DMS153 treated with DMSO at 0.1 percent for 48 hours (cell line): ENCODE data around the gene GNG13.

Source experiments
- DNase-seq: peaks from one replicate; lab custom pipeline; 2025; ENCODE audit not compliant: unreplicated experiment; lab: John Stamatoyannopoulos, UW

Gene GNG13

GRCh38 chr16:815861-816260, 15.3 kb upstream of the GNG13 start:
- no peak for DNase-seq

GRCh38 chr16:814974-815373, 14.4 kb upstream of the GNG13 start:
- no peak for DNase-seq

- DNase-seq: no peak
Measured at GRCh38 chr16:813916-814412, 13.4 kb upstream of the GNG13 start.

- DNase-seq: no peak
Measured at GRCh38 chr16:813204-813915, 12.8 kb upstream of the GNG13 start.

- no peak for DNase-seq
Measured at GRCh38 chr16:808085-808386, 7.5 kb upstream of the GNG13 start.

GRCh38 chr16:807347-808084, 7.0 kb upstream of the GNG13 start:
- DNase-seq: peak; percentile 54

GRCh38 chr16:805474-805873, 4.9 kb upstream of the GNG13 start:
- DNase-seq: no peak

- DNase-seq: no peak
Measured at GRCh38 chr16:804193-805048, 3.9 kb upstream of the GNG13 start.

GRCh38 chr16:803754-804080, 3.2 kb upstream of the GNG13 start:
- DNase-seq: no peak

GRCh38 chr16:802914-803753, 2.6 kb upstream of the GNG13 start:
- no peak for DNase-seq

GRCh38 chr16:802461-802860, 1.9 kb upstream of the GNG13 start:
- no peak for DNase-seq

GRCh38 chr16:801584-802363, 1.2 kb upstream of the GNG13 start:
- no peak for DNase-seq

- no peak for DNase-seq
Measured at GRCh38 chr16:800834-801511, 439 bp upstream of the GNG13 start.

- DNase-seq: no peak
Measured at GRCh38 chr16:799111-799947, 1.2 kb downstream of the GNG13 start.

- no peak for DNase-seq
Measured at GRCh38 chr16:798666-799065, 1.9 kb downstream of the GNG13 start.

GRCh38 chr16:797686-798085, 2.8 kb downstream of the GNG13 start:
- no peak for DNase-seq

GRCh38 chr16:797120-797420, 3.5 kb downstream of the GNG13 start:
- no peak for DNase-seq

- no peak for DNase-seq
Measured at GRCh38 chr16:796296-797119, 4.0 kb downstream of the GNG13 start.
